DND-41 (cell line): ENCODE measurements around the gene IQCH.

Experiments
- EZH2 ChIP-seq: IDR thresholded peaks from 3 replicates; pipeline ENCODE4 v1.6.1; 2012; ENCODE audit warnings: borderline replicate concordance, low read depth, mild to moderate bottlenecking, moderate library complexity, low read length, inconsistent platforms; ENCODE audit not compliant: severe bottlenecking
- TF ChIP-seq, protein P1 (sequence below): IDR thresholded peaks from 2 replicates; pipeline ENCODE4 v1.5.1; 2012; ENCODE audit warnings: borderline replicate concordance, low read length, moderate library complexity, mild to moderate bottlenecking; ENCODE audit not compliant: poor library complexity, severe bottlenecking; ENCODE audit errors: extremely low read depth

DNA sequence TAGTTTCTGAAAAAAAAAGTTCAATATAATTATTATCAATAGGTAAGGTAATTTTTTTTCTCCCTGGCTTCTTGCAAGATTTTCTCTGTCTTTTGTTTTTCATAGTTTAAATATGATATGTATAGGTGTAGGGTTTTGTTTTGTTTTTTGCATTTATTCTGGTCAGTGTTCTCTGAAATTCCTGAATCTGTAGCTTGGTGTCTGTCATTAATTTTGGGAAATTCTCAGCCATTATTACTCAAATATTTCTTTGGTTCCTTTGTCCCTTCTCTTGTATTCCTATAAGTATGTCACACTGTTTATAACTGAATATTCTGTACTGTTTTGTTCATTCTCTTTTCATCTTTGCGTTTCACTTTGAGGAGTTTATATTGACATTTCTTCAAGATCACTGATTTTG lies 22.1 kb downstream of the IQCH start:
- TF ChIP-seq, protein P1, sequence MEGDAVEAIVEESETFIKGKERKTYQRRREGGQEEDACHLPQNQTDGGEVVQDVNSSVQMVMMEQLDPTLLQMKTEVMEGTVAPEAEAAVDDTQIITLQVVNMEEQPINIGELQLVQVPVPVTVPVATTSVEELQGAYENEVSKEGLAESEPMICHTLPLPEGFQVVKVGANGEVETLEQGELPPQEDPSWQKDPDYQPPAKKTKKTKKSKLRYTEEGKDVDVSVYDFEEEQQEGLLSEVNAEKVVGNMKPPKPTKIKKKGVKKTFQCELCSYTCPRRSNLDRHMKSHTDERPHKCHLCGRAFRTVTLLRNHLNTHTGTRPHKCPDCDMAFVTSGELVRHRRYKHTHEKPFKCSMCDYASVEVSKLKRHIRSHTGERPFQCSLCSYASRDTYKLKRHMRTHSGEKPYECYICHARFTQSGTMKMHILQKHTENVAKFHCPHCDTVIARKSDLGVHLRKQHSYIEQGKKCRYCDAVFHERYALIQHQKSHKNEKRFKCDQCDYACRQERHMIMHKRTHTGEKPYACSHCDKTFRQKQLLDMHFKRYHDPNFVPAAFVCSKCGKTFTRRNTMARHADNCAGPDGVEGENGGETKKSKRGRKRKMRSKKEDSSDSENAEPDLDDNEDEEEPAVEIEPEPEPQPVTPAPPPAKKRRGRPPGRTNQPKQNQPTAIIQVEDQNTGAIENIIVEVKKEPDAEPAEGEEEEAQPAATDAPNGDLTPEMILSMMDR, result no peak
- no peak for TF ChIP-seq EZH2
